Measurements from ENCODE around the gene NBEA. TPM values are rescaled to one million over a fixed set of nuclear protein-coding genes. Genes with fewer than 3 reads are reported as not detected.
A peak's percentile ranks its signal among the peaks of the same experiment; 100 is the strongest.

NBEA gene
- total RNA-seq, 2 donors from 2014 or later: 15.2 to 15.9 TPM

DNA sequence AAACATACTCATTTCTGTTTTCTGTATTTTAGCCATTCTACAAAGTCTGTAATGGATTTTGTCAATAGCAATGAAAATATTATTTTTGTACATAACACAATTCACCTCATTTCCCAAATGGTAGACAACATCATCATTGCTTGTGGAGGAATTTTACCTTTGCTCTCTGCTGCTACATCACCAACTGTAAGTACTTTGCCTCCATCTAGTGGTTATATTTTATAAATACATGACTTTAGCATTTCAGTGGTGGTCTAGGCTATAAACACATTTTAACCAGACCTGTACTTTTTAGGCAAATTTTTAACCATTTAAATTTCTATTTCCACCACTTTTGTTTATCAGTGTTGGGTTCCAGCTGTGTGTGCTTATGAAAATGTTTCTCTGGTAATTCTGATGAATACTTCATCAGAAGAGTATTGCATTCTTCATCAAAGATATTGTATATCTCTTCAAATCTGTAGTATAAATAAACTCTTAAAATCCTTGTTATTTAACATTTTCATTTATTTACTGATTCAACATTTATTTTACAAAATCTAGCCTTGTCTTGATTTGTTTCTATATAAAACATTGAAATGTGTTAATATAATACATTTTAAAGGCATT lies 222.4 kb downstream of the NBEA start:
- no peak overlapping the region for H3K27ac Mint-ChIP-seq
- Histone ChIP-seq H3K36me3 (ENCODE audit: control insufficient read depth, insufficient read depth, low read length) (no peaks in the 10 kb centered on the region), H3K9ac (ENCODE audit: extremely low read depth, low read length, poor library complexity, severe bottlenecking) (no peak overlapping the region), H3K4me1 (ENCODE audit: control insufficient read depth, insufficient read depth, low read length) (no peaks in the 10 kb centered on the region), H3K4me3 (ENCODE audit: low read length) (no peak overlapping the region), H3K27me3 (ENCODE audit: control insufficient read depth, insufficient read depth, low read length, poor library complexity, severe bottlenecking) (no peaks in the 10 kb centered on the region), H3K27ac (ENCODE audit: low read depth, low read length) (no peak overlapping the region), H3K9me3 (ENCODE audit: control insufficient read depth, low read length) (no peaks in the 10 kb centered on the region)
- H3K36me3 Mint-ChIP-seq (ENCODE audit: low read depth): no peaks in the 10 kb centered on the region
- no peak for DNase-seq
- no peaks in the 10 kb centered on the region for H3K9me3 Mint-ChIP-seq
- H3K4me1 Mint-ChIP-seq: no peaks in the 10 kb centered on the region
- no peak overlapping the region for H3K4me3 Mint-ChIP-seq
- no peaks in the 10 kb centered on the region for H3K27me3 Mint-ChIP-seq (ENCODE audit: insufficient read depth)
- TF ChIP-seq, protein P1, sequence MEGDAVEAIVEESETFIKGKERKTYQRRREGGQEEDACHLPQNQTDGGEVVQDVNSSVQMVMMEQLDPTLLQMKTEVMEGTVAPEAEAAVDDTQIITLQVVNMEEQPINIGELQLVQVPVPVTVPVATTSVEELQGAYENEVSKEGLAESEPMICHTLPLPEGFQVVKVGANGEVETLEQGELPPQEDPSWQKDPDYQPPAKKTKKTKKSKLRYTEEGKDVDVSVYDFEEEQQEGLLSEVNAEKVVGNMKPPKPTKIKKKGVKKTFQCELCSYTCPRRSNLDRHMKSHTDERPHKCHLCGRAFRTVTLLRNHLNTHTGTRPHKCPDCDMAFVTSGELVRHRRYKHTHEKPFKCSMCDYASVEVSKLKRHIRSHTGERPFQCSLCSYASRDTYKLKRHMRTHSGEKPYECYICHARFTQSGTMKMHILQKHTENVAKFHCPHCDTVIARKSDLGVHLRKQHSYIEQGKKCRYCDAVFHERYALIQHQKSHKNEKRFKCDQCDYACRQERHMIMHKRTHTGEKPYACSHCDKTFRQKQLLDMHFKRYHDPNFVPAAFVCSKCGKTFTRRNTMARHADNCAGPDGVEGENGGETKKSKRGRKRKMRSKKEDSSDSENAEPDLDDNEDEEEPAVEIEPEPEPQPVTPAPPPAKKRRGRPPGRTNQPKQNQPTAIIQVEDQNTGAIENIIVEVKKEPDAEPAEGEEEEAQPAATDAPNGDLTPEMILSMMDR (conservative IDR thresholded peaks at IDR 0.05): peak; percentile 88

DNA sequence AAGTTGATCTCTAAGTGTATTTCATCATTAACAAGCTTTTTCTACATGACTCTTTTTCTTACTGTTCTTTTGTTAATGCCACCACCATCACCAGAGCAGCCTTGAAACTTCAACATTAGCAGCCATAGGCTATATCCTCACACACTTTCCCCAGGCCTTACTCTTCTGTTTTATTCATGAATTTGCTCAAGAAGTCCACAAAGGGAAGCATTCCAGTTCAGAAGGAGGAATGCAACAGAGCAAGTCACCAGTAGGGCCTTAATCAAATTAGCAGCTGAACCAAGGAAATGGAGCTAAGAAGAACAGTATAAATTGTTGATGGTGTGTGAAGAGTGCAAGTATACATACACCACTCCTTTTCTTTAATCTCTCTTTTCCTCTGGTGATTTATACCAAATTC lies 223.1 kb downstream of the NBEA start:
- Mint-ChIP-seq H3K9me3 (no peaks in the 10 kb centered on the region), H3K27ac (peak overlapping the region; percentile 5), H3K27me3 (ENCODE audit: insufficient read depth) (no peaks in the 10 kb centered on the region), H3K4me3 (no peak overlapping the region), H3K36me3 (ENCODE audit: low read depth) (no peaks in the 10 kb centered on the region), H3K4me1 (no peaks in the 10 kb centered on the region)
- Histone ChIP-seq H3K27ac (ENCODE audit: low read depth, low read length) (no peak overlapping the region), H3K36me3 (ENCODE audit: control insufficient read depth, insufficient read depth, low read length) (no peaks in the 10 kb centered on the region), H3K4me1 (ENCODE audit: control insufficient read depth, insufficient read depth, low read length) (no peaks in the 10 kb centered on the region), H3K27me3 (ENCODE audit: control insufficient read depth, insufficient read depth, low read length, poor library complexity, severe bottlenecking) (no peaks in the 10 kb centered on the region), H3K9ac (ENCODE audit: extremely low read depth, low read length, poor library complexity, severe bottlenecking) (no peak overlapping the region), H3K4me3 (ENCODE audit: low read length) (no peak overlapping the region), H3K9me3 (ENCODE audit: control insufficient read depth, low read length) (no peaks in the 10 kb centered on the region)
- DNase-seq: no peak
- TF ChIP-seq, protein P1 (conservative IDR thresholded peaks at IDR 0.05): no peak

DNA sequence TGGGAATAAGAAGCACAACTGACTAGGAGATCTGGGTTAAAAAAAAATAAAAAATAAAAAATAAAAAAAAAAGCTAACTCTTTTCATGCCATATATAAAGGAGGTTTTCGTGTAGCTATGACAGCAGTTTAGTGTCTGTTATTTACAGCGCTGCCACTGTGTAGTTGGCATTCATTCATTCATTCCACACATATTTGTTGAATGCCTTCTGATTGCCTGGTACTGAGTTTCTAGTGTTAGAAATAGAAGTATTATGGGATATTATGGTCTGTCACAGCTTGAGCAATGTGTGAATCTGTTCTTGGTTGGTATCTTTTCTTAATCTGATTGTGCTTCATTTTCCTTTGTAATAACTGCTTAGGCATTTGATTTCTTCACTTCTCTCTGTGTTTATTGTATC lies 237.4 kb downstream of the NBEA start:
- Histone ChIP-seq H3K4me1 (ENCODE audit: control insufficient read depth, insufficient read depth, low read length) (no peaks in the 10 kb centered on the region), H3K9me3 (ENCODE audit: control insufficient read depth, low read length) (no peaks in the 10 kb centered on the region), H3K9ac (ENCODE audit: extremely low read depth, low read length, poor library complexity, severe bottlenecking) (no peak overlapping the region), H3K36me3 (ENCODE audit: control insufficient read depth, insufficient read depth, low read length) (peaks cover 4% of the 10 kb centered on the region), H3K27me3 (ENCODE audit: control insufficient read depth, insufficient read depth, low read length, poor library complexity, severe bottlenecking) (no peaks in the 10 kb centered on the region), H3K4me3 (ENCODE audit: low read length) (no peak overlapping the region), H3K27ac (ENCODE audit: low read depth, low read length) (no peak overlapping the region)
- H3K4me1 Mint-ChIP-seq: peaks cover 3% of the 10 kb centered on the region
- H3K36me3 Mint-ChIP-seq (ENCODE audit: low read depth): no peaks in the 10 kb centered on the region
- H3K27ac Mint-ChIP-seq: no peak overlapping the region
- no peak for DNase-seq
- no peaks in the 10 kb centered on the region for H3K27me3 Mint-ChIP-seq (ENCODE audit: insufficient read depth)
- 96 to 100% methylated on average over 1 to 2 of the region's 2 CpGs for WGBS, 2 experiments (ENCODE audit: insufficient coverage in 1 of 2, insufficient read length in 1 of 2)
- TF ChIP-seq, protein P1 (conservative IDR thresholded peaks at IDR 0.05): no peak
- H3K9me3 Mint-ChIP-seq: no peaks in the 10 kb centered on the region
- no peak overlapping the region for H3K4me3 Mint-ChIP-seq
